Muscle layer of colon (tissue), 2 donors: ENCODE results near the gene VWA5B1.

ENCODE experiments used
- H3K27ac ChIP-seq: one replicate; pipeline ENCODE4 v1.7.0; 2013; ENCODE audit warnings: low read depth, mild to moderate bottlenecking, low read length, moderate library complexity
- H3K27me3 ChIP-seq, 2 donors: one replicate each; pipeline ENCODE4 v1.7.0; 2013; ENCODE audit warnings: low read length in 2 of 2, mild to moderate bottlenecking in 2 of 2; ENCODE audit not compliant: insufficient read depth in 2 of 2, control insufficient read depth in 1 of 2
- H3K36me3 ChIP-seq: one replicate; pipeline ENCODE4 v1.7.0; 2013; ENCODE audit warnings: mild to moderate bottlenecking, low read length; ENCODE audit not compliant: insufficient read depth
- H3K4me1 ChIP-seq: one replicate; pipeline ENCODE4 v1.7.0; 2013; ENCODE audit warnings: mild to moderate bottlenecking, low read length; ENCODE audit not compliant: insufficient read depth
- H3K4me3 ChIP-seq, 2 donors: one replicate each; pipeline ENCODE4 v1.7.0; 2013; ENCODE audit warnings: low read length in 2 of 2, low read depth in 1 of 2, mild to moderate bottlenecking in 1 of 2, moderate library complexity in 1 of 2
- H3K9ac ChIP-seq: one replicate; pipeline ENCODE4 v1.7.0; 2013; ENCODE audit warnings: low read length
- H3K9me3 ChIP-seq: one replicate; pipeline ENCODE4 v1.7.0; 2013; ENCODE audit warnings: mild to moderate bottlenecking, low read length
- donor health status: abdominal sarcoma.
- donor health status: Adenocarcinoma of cecum.

The VWA5B1 gene

DNA sequence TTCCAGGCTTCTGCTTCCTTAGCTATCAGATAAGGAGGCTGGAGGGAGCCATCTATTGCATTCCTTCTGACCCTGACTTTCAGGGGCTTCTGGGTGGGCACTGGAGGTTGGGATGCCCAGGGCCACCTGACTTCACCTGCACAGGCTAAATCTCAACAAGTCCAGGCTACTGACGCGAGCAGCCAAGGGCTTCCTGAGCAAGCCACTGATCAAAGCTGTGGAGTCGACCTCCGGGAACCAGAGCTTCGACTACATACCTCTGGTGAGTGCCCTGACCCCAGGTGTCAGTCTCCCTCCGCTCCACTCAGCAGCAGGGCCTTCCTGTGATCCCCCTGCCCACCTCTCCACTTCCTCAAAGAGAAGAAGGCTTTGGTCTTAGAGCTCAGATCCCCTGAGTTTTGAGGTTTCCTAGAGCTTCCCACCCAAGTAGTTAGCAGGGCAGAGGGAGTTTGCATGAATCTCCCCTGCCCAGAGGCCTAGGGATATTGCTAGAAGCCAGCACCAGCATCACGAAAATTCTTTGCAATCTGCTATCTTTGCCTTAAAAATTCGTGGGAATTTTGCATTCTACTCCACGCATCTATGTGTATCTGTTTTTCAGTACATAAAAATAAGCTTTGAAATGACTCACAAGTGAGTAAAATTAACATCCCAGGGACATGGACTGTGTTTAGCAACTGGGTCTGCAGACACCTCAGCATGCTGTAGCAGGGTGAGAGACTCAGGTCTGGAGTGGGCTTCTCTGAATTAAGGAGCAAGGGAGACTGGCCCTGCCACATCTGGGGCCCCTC lies 61.4 kb downstream of the VWA5B1 start:
- H3K27ac ChIP-seq, result no peak overlapping the region
- H3K4me3 ChIP-seq, result no peak overlapping the region
- H3K9me3 ChIP-seq, result no peaks in the 10 kb centered on the region
- no peak overlapping the region for H3K9ac ChIP-seq
- H3K36me3 ChIP-seq, result no peaks in the 10 kb centered on the region
- no peaks in the 10 kb centered on the region for H3K4me1 ChIP-seq
- peaks cover 0 to 17% of the 10 kb centered on the region in 2 donors for H3K27me3 ChIP-seq

DNA sequence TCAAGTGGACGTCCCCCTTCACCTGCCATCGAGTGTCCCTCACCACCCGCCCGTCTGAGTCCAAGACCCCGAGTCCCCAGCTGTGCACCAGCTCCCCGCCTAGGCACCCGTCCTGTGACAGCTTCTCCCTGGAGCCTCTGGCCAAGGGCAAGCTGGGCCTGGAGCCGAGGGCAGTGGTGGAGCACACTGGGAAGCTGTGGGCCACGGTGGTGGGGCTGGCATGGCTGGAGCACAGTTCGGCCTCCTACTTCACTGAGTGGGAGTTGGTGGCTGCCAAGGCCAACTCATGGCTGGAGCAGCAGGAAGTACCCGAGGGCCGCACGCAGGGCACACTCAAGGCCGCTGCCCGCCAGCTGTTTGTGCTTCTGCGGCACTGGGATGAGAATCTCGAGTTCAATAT lies 63.2 kb downstream of the VWA5B1 start:
- peaks cover 12% of the 10 kb centered on the region for H3K4me1 ChIP-seq
- H3K9me3 ChIP-seq, result no peaks in the 10 kb centered on the region
- H3K27ac ChIP-seq, result no peak overlapping the region
- no peak overlapping the region for H3K9ac ChIP-seq
- H3K27me3 ChIP-seq, result peaks cover 0 to 17% of the 10 kb centered on the region in 2 donors
- H3K36me3 ChIP-seq, result no peaks in the 10 kb centered on the region
- no peak overlapping the region for H3K4me3 ChIP-seq

DNA sequence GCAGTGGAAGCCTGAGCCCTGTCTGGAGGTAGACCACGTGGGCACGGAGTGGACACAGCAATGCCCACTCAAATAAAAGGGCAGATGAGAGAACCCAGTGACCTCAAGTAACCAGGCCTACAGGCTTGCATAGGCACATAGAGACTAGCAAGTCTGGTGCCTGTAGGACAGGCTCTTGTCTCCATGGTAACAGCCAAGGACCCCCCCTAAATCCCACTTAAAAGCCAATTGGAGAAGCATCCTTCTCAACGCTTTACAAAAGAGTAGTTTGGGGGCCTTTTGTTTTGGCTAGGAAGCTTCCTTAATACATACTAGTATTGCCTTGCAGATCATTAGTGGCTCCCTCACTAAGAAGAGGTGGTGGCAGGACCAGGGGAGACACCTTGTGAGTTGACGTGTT lies 63.9 kb downstream of the VWA5B1 start:
- H3K4me3 ChIP-seq, result no peak overlapping the region
- H3K9ac ChIP-seq, result no peak overlapping the region
- no peak overlapping the region for H3K27ac ChIP-seq
- H3K27me3 ChIP-seq, result peaks cover 0 to 17% of the 10 kb centered on the region in 2 donors
- no peaks in the 10 kb centered on the region for H3K36me3 ChIP-seq
- H3K4me1 ChIP-seq, result peaks cover 14% of the 10 kb centered on the region
- no peaks in the 10 kb centered on the region for H3K9me3 ChIP-seq

DNA sequence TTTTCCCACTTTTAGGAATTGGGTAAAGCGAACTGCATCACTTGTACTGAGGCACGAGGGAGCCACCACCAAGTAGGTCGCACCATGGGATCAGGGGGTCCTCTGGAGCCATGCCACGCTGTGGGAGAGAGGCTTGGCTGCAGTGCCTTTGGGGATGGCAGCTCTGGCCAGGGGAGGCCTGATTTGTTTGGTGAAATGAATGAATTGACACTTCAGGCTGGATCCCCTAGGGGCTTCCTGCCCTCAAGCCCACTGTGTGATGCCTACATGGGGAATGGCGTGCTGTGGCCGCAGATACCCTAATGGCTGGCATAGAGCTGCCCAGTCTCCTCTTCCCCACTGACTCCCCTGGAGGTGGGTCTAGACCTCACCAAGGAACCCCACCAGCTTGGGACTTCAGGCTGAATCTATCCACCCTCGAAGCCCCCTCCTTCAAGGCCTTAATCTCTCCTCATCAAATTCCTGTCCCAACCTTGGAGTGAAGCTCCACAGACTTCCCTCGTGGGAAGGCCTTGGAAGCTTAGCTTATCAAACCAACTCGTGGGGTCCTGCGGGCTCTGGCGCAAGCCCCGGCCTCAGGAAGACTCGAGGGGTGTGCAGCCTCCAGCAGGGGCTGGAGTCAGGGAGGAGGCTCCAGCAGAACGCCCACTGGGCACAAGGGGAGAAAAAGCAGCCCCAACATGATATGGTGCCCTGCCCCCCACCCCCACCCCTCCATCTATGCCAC lies 64.6 kb downstream of the VWA5B1 start:
- Histone ChIP-seq H3K27ac (no peak overlapping the region), H3K9me3 (no peaks in the 10 kb centered on the region), H3K4me1 (peaks cover 14% of the 10 kb centered on the region), H3K9ac (no peak overlapping the region), H3K4me3 (no peak overlapping the region), H3K36me3 (no peaks in the 10 kb centered on the region), H3K27me3 (peaks cover 0 to 17% of the 10 kb centered on the region in 2 donors)

DNA sequence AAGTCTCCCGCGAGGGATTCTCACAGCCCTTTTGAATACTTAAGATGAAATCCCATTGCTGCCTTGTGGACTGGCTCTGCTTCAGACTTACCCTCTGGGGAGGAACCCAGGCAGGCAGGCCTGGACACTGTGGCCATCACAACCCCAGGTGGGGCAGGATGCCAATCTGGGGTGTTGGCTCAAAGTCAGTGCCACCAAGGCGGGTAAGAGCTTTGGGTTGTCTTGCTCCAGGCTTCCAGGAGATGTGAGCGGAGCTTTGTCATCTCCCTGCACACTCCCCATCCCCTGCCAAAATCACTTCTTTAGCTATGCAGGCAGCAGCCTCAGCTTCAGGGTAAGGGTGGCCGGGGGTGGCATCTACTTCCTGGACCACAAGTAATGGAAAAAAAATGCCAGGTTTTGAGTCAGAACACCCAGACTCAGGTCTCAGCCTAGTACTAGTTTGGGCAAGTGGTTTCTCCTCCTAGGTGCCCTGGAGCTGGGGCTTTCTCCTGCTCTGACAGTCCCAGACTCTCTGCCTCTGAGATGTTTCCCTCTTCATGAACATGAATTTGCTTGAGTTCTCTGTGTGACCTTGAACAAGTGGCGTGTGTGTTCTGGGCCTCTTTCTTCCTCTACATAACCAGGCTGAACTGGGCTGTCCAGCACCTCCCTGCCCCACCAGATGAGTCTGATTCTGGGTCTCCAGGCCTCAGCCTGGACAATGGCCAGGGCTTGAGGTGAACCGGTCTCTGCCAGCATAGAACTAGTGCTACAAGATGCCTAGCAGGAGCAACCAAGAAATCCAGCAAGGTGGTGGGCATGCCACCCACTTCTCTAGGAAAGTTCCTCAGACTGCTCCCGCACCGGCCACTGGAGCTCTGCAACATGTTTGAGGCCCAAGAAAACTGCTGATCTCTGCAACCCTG lies 65.4 kb downstream of the VWA5B1 start:
- Histone ChIP-seq H3K4me1 (peaks cover 14% of the 10 kb centered on the region), H3K9me3 (no peaks in the 10 kb centered on the region), H3K4me3 (no peak overlapping the region), H3K27me3 (peaks cover 0 to 17% of the 10 kb centered on the region in 2 donors), H3K36me3 (no peaks in the 10 kb centered on the region), H3K9ac (no peak overlapping the region), H3K27ac (no peak overlapping the region)

DNA sequence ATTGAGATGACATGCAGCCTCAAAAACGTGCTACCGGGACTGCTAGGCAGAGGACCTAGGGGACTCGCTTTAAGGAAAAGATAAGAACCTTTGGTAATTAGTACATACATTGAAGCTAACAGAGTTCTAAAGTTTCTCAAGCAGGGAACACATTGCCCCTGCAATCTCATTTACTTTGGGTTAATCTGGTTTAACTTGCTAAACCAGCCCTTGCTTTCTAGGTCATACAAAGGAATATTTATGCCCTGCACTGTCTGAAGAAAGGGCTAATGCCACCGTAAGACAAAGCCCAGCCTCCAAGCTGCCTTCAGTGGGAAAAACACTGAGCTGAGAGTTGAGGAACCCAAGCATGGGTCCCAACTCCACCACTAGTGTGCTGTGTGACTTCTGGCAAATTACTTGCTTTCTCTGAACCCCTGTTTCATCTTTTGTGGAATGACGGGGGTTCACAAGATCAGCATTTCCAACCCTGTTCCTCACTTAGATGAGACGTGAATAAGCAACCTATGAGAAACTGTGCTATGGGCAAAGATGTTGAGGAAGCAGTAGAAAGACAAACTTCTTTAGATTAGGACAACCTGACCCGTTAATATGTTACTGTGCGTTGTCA lies 66.3 kb downstream of the VWA5B1 start:
- no peak overlapping the region for H3K27ac ChIP-seq
- peaks cover 8 to 12% of the 10 kb centered on the region in 2 donors for H3K27me3 ChIP-seq
- H3K4me3 ChIP-seq, result no peak overlapping the region
- no peak overlapping the region for H3K9ac ChIP-seq
- no peaks in the 10 kb centered on the region for H3K36me3 ChIP-seq
- H3K4me1 ChIP-seq, result peaks cover 14% of the 10 kb centered on the region
- H3K9me3 ChIP-seq, result no peaks in the 10 kb centered on the region

DNA sequence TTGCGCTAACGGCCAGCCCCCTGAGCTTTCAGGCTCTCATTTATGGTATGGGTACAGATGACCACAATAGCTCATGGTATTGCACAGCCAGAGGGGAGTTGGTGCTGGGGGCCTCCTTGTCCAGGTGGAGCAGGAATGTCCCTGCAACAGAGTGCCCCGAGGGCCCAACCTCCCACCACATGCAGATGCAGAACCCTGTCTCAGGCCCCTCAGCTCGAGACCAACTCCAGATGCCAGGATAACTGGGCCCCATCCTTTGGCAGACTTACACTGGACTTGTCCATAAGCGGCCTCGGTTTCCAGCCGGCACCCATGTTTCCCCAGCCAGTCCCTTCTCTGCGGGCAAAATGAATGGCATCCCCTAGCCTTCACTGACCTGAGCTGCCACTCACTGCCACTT lies 67.1 kb downstream of the VWA5B1 start:
- Histone ChIP-seq H3K4me1 (peaks cover 14% of the 10 kb centered on the region), H3K36me3 (no peaks in the 10 kb centered on the region), H3K9me3 (no peaks in the 10 kb centered on the region), H3K4me3 (no peak overlapping the region), H3K27me3 (peaks cover 6 to 12% of the 10 kb centered on the region in 2 donors), H3K9ac (no peak overlapping the region), H3K27ac (no peak overlapping the region)

DNA sequence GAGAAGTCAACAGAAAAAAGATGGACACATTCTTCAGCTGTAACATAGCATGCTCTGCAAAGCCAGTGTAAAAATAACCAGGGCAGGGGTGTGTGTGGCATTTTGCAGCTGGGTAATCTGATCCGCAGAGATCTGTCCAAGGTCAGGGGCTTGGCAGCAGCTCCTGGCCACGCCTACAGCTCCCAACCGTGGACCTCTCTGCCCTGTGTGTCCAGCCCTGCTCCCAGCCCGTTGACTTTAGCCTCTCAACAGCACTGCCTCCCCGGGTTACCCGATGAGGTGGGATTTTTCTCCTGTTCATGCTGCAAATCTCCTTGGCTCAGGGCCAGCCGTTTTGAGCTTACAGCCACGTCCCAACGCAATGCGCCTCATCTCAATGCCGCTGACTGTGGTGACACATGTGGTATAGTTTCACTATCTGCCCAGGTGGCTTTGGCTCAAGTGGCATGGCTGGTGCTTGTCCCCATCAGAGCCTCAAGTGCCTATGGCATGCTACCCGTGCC lies 68.1 kb downstream of the VWA5B1 start:
- H3K36me3 ChIP-seq, result no peaks in the 10 kb centered on the region
- no peak overlapping the region for H3K4me3 ChIP-seq
- no peak overlapping the region for H3K9ac ChIP-seq
- no peak overlapping the region for H3K27ac ChIP-seq
- H3K4me1 ChIP-seq, result peaks cover 14% of the 10 kb centered on the region
- H3K27me3 ChIP-seq, result peaks cover 6 to 12% of the 10 kb centered on the region in 2 donors
- no peaks in the 10 kb centered on the region for H3K9me3 ChIP-seq

DNA sequence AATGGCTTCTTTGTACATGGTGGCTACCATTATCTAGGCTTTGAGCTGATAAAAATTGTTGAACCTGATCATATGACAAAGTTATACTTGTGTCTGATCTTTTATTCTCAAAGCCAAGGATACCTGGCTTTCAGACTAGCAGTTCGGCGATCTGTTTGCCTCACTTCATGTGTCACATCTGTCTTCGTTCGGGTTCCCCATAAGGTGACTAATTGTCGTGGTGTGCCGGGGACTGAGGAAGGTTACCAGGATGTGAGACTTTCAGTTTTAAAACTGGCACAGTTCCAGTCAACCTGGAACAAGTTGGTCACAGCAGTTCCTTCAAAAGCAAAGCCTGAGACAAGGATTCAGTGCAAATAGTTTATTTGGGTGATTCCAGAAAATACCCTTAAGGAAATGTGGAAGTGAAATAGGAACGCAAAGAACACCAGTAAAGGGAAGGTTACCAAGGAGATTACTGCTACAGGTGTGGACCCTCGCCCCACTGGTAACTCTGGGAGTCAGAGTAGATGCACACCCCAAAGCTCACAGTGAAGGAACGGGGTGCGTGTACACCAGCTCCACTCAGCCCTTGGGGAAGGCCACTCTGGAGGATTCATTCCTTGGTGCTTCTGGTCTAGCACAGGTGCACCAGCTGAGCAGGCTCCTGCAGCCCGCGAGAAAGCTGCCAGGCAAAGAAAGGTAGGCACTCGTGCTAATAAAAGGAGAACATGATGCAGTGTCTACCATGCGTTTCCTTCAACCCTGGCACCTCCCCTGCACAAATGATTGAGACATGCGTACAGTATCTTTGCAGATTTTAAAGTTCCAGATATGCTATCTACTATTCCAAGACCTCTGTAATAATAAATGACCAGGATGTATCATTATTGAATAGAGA lies 69.0 kb downstream of the VWA5B1 start:
- Histone ChIP-seq H3K27me3 (peaks cover 3 to 16% of the 10 kb centered on the region in 2 donors), H3K27ac (no peak overlapping the region), H3K9me3 (no peaks in the 10 kb centered on the region), H3K36me3 (no peaks in the 10 kb centered on the region), H3K4me1 (peaks cover 14% of the 10 kb centered on the region), H3K9ac (no peak overlapping the region), H3K4me3 (no peak overlapping the region)

DNA sequence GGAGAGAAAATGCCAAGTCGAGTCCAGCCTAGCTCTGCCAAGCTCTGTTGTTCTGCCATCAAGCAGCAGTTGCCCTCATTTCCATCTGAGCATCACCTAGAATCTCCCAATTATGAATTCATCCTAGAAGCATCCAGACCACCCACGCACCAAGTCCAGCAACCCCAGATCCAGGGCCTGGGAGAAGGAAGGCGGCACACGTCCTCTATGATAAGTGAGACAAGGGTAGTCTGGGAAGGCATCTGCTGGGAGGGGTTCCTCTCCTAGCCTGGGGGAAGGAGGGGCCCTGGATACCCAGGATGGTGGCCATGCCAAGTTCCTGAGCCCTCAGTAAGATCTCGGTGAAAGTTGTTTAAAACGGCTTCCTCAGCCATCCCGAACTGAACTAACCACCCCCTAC lies 70.7 kb downstream of the VWA5B1 start:
- no peak overlapping the region for H3K27ac ChIP-seq
- H3K36me3 ChIP-seq, result no peaks in the 10 kb centered on the region
- no peaks in the 10 kb centered on the region for H3K9me3 ChIP-seq
- H3K4me1 ChIP-seq, result peaks cover 23% of the 10 kb centered on the region
- H3K9ac ChIP-seq, result no peak overlapping the region
- no peak overlapping the region for H3K4me3 ChIP-seq
- peaks cover 20 to 23% of the 10 kb centered on the region in 2 donors for H3K27me3 ChIP-seq
